Hepatocyte (in vitro differentiated cells): ENCODE measurements around the gene CCL20. TPM values are rescaled to one million over a fixed set of nuclear protein-coding genes. Genes with fewer than 3 reads are reported as not detected.

Experiments used
- DNase-seq: peaks from one replicate; pipeline ENCODE4 v3.0.0-alpha.2; 2016; ENCODE audit warnings: low spot score
- H2AFZ ChIP-seq: fragments of 200-600 bp; sonication (generic); 2 replicates; pipeline ENCODE4 v1.6.0; 2016; ENCODE audit warnings: antibody characterized with exemption, mild to moderate bottlenecking
- H3K27ac ChIP-seq: fragments of 200-600 bp; sonication (generic); 2 replicates; pipeline ENCODE4 v1.5.1; 2016; ENCODE audit warnings: mild to moderate bottlenecking
- H3K27me3 ChIP-seq: fragments of 200-600 bp; sonication (generic); 2 replicates; pipeline ENCODE4 v1.6.1; 2016
- H3K36me3 ChIP-seq: fragments of 200-600 bp; sonication (generic); replicated peaks from 2 replicates; pipeline ENCODE4 v1.5.1; 2016; ENCODE audit warnings: low read depth; ENCODE audit not compliant: insufficient read depth
- H3K4me1 ChIP-seq: fragments of 200-600 bp; sonication (generic); 2 replicates; pipeline ENCODE4 v1.5.1; 2016; ENCODE audit warnings: mild to moderate bottlenecking, moderate library complexity; ENCODE audit not compliant: insufficient read depth
- H3K4me2 ChIP-seq: fragments of 200-600 bp; sonication (generic); 2 replicates; pipeline ENCODE4 v1.6.0; 2016
- H3K4me3 ChIP-seq: fragments of 200-600 bp; sonication (generic); 2 replicates; pipeline ENCODE4 v1.5.1; 2016; ENCODE audit warnings: mild to moderate bottlenecking
- H3K79me2 ChIP-seq: fragments of 200-600 bp; sonication (generic); 2 replicates; pipeline ENCODE4 v1.6.0; 2017; ENCODE audit warnings: mild to moderate bottlenecking
- H3K9me2 ChIP-seq: fragments of 200-600 bp; sonication (generic); replicated peaks from 2 replicates; pipeline ENCODE4 v1.6.0; 2017; ENCODE audit warnings: mild to moderate bottlenecking; ENCODE audit not compliant: insufficient read depth
- H3K9me3 ChIP-seq: fragments of 200-600 bp; sonication (generic); 2 replicates; pipeline ENCODE4 v1.5.1; 2016; ENCODE audit warnings: low read depth, mild to moderate bottlenecking
- H4K20me1 ChIP-seq: fragments of 200-600 bp; sonication (generic); 2 replicates; pipeline ENCODE4 v1.6.0; 2016; ENCODE audit warnings: mild to moderate bottlenecking; ENCODE audit not compliant: insufficient read depth, poor library complexity, severe bottlenecking
- EZH2 ChIP-seq: fragments of 200-600 bp; sonication (generic); IDR thresholded peaks from 2 replicates; pipeline ENCODE4 v1.6.1; 2016; ENCODE audit warnings: antibody characterized with exemption, mild to moderate bottlenecking, borderline replicate concordance
- EZH2phosphoT487 ChIP-seq: fragments of 200-600 bp; sonication (generic); IDR thresholded peaks from one replicate; pipeline ENCODE4 v1.6.1; 2018; ENCODE audit warnings: antibody characterized with exemption, mild to moderate bottlenecking, low read depth, moderate library complexity; ENCODE audit not compliant: unreplicated experiment, severe bottlenecking
- WGBS: methylation state at CpG from one replicate; pipeline ENCODE4 v1.1.6; 2016; ENCODE audit warnings: low lambda C conversion rate; ENCODE audit errors: missing lambda C conversion rate; 5-methylcytosine and 5-hydroxymethylcytosine counted together
- polyA plus RNA-seq: library from polyadenylated mRNA; unstranded; fragments of >200 nt; fragmentation: Nextera tagmentation; extraction: Ambion mirVana; gene quantifications from 2 replicates; pipeline ENCODE4 v1.2.1, GENCODE V29; 2016
- total RNA-seq: library from RNA; depleted of rRNA; stranded (reverse); fragments of >200 nt; gene quantifications from 2 replicates; pipeline ENCODE4 v1.2.3, GENCODE V29; 2014
- TF ChIP-seq, protein P1 (sequence below): fragments of 200-600 bp; sonication (generic); IDR thresholded peaks from 2 replicates; pipeline ENCODE4 v1.5.1; 2016; ENCODE audit warnings: antibody characterized with exemption, mild to moderate bottlenecking; ENCODE audit not compliant: poor library complexity

The CCL20 gene
- total and polyA plus RNA-seq, 2 experiments from 2014 or later: 80.0 to 112 TPM

DNA sequence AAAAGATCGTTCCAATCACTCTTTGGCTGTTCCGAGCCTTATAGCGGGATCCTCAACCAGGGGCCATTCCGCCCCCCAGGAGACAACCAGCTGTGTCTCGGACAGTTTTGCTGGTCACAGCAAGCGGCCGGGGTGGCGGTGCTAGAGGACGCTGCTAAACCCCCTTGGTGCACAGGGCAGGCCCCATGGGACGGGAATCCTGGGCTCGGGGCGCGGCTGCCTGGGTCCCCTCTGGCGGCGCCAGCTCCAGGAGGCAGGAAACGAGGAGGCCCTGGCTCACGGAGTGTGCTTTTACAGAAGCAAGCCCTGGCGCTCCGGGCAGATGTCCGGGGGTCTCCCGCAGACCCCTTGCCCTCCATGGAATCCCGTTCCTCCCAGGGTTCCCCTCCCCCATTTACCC, 45.8 kb upstream of the CCL20 start:
- DNase-seq: no peak
- Histone ChIP-seq H3K4me3 (no peak overlapping the region), H3K27ac (no peak overlapping the region), H3K36me3 (no peaks in the 10 kb centered on the region), H3K9me3 (no peaks in the 10 kb centered on the region), H4K20me1 (no peaks in the 10 kb centered on the region), H3K27me3 (no peaks in the 10 kb centered on the region), H3K79me2 (no peaks in the 10 kb centered on the region), H3K4me2 (no peak overlapping the region), H3K9me2 (no peaks in the 10 kb centered on the region), H3K4me1 (peaks cover 2% of the 10 kb centered on the region), H2AFZ (no peak overlapping the region)
- TF ChIP-seq EZH2 (no peak), EZH2phosphoT487 (no peak)
- TF ChIP-seq, protein P1, sequence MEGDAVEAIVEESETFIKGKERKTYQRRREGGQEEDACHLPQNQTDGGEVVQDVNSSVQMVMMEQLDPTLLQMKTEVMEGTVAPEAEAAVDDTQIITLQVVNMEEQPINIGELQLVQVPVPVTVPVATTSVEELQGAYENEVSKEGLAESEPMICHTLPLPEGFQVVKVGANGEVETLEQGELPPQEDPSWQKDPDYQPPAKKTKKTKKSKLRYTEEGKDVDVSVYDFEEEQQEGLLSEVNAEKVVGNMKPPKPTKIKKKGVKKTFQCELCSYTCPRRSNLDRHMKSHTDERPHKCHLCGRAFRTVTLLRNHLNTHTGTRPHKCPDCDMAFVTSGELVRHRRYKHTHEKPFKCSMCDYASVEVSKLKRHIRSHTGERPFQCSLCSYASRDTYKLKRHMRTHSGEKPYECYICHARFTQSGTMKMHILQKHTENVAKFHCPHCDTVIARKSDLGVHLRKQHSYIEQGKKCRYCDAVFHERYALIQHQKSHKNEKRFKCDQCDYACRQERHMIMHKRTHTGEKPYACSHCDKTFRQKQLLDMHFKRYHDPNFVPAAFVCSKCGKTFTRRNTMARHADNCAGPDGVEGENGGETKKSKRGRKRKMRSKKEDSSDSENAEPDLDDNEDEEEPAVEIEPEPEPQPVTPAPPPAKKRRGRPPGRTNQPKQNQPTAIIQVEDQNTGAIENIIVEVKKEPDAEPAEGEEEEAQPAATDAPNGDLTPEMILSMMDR: no peak
- 92% methylated on average over 19 of the region's 22 CpGs for WGBS

DNA sequence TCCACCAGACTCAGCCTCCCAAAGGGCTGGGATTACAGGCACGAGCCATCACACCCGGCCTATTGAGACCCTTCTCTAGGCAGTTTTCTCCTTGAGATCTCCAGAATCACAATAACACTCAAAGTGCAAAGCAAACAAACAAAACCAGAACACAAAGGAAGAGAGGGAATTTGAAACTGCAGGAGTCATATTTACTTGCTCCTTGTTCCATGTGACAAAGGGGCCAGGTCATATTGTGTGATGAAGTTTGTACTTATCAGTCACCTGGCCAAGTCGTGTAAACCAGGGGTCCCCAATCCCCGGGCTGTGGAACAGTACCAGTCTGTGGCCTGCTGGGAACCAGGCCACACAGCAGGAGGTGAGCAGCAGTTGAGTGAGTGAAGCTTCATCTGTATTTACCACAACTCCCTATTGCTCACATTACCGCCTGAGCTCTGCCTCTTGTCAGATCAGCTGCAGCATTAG, 41.4 kb upstream of the CCL20 start:
- no peak overlapping the region for H3K27ac ChIP-seq
- H3K4me3 ChIP-seq: no peak overlapping the region
- no peak for DNase-seq
- H3K27me3 ChIP-seq: no peaks in the 10 kb centered on the region
- no peaks in the 10 kb centered on the region for H4K20me1 ChIP-seq
- H3K79me2 ChIP-seq: no peaks in the 10 kb centered on the region
- H3K9me3 ChIP-seq: no peaks in the 10 kb centered on the region
- TF ChIP-seq, protein P1: no peak
- TF ChIP-seq EZH2phosphoT487 (no peak), EZH2 (no peak)
- no peaks in the 10 kb centered on the region for H3K9me2 ChIP-seq
- no peak overlapping the region for H2AFZ ChIP-seq
- no peaks in the 10 kb centered on the region for H3K36me3 ChIP-seq
- WGBS: 73% methylated on average over 5 of the region's 5 CpGs
- no peaks in the 10 kb centered on the region for H3K4me1 ChIP-seq
- no peak overlapping the region for H3K4me2 ChIP-seq

DNA sequence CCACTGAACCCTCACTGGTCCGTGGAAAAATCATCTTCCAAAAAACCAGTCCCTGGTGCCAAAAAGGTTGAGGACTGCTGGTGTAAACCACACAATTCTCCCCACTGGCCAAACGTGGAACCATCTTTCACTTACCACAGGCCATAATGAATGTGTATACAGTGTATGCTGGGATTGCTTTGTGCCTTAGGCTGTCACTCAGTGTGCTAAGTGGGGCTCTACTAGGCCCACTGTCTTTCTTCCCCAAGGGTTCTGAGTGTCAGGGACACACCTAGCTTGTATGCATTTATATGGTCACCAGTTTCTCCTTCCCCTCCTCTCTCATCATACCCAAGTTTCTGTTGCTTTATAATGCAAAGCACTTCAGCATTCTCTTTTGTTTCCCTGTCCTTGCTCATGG, 40.7 kb upstream of the CCL20 start:
- Histone ChIP-seq H2AFZ (no peak overlapping the region), H3K4me3 (no peak overlapping the region), H3K9me2 (no peaks in the 10 kb centered on the region), H3K4me2 (no peak overlapping the region), H3K36me3 (no peaks in the 10 kb centered on the region), H4K20me1 (no peaks in the 10 kb centered on the region), H3K27me3 (no peaks in the 10 kb centered on the region), H3K4me1 (no peaks in the 10 kb centered on the region), H3K9me3 (no peaks in the 10 kb centered on the region), H3K27ac (no peak overlapping the region), H3K79me2 (no peaks in the 10 kb centered on the region)
- no peak for DNase-seq
- TF ChIP-seq, protein P1: no peak
- TF ChIP-seq EZH2 (no peak), EZH2phosphoT487 (no peak)
- 74% methylated on average over 2 of the region's 2 CpGs for WGBS
